Activated CD4-positive, CD25-positive, alpha-beta regulatory T cell treated with anti-CD3 and anti-CD28 coated beads, Interleukin-2, amount 50 U/mL, for 72 hours (primary cell): ENCODE measurements around the gene ITGA6.

ENCODE experiments used
- DNase-seq: peaks from one replicate; pipeline ENCODE4 v3.0.0; 2021

Gene ITGA6

DNA sequence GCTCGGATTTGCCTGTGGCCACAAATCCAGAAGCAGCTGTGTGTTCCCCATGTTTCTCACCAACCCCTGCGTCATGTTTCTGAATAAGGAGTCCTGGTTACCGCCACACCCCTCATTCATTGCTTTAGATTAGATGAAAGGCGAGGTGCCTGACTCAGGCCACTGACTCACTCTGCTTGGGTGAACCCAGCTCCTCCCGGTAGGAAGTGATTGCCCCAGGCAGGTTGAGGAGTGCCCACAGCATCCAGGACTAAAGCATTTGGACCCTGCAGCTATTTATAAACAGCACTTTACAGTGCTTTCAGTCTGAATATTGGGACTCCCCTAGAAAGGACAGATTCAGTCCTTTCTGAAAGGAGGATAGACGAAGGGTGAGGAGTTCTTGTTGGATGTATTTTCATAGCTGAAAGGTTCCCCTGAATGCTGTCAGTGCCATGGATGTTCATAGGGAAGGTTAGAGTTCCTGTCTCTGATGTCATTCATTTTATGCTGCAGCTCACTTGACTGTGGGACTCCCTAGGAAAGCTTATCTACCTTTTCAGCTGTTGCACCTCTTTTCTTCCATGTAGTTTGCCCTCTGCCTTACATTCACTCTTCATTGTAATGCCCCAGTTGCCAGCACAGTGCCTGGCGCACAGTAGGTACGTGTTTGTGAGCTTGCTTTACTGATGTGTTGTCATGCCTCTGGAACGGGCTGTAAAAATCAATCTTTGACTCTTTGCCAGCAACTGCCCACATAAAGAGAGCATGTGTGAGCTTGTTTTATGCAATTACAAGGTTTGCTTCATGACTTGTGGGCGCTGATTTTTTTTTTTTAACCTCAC is 14.9 kb downstream of the ITGA6 start:
- no peak for DNase-seq

DNA sequence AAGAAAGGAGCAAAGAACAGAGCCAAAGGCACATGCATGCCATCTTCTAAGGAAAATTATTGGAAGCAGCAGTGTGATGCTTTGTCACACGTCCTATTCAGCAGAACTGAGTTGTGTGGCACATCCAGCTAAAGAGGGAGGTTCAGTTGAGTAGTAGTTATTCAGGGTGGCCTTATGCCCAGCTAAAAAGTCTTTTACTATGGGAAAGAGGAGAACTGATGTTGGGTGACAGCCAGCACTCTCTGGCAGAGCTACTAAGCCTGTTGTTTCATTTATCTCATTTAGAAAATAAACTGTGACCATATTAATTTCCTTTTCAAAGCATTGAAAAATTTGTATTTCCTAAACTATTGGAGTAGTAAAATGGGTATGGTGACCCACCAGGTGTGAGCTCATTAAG is 18.5 kb downstream of the ITGA6 start:
- no peak for DNase-seq

DNA sequence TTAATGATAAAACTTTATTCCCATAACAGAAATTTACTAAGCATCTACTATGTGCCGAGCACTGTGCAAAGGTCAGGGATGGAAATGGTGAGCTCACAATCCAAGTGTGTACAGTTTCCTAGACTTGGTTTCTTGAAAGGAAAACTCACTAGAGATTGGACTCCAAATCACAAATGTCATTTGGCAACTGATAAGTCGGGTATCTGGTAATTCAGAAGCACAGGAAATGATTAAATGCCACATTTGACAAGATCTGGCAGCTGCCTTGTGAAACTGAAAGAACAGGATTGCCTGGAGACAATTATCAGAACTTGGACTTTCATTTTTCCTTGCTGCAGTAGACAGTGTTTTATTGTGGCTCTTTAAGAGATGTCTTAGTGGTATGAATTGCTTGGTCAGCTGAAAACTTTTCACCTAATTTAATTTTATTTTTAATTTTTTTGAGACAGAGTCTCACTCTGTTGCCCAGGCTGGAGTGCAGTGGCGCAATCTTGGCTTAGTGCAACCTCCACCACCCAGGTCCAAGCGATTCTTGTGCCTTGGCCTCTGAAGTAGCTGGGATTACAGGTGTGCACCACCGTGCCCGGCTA is 19.2 kb downstream of the ITGA6 start:
- DNase-seq, result no peak

DNA sequence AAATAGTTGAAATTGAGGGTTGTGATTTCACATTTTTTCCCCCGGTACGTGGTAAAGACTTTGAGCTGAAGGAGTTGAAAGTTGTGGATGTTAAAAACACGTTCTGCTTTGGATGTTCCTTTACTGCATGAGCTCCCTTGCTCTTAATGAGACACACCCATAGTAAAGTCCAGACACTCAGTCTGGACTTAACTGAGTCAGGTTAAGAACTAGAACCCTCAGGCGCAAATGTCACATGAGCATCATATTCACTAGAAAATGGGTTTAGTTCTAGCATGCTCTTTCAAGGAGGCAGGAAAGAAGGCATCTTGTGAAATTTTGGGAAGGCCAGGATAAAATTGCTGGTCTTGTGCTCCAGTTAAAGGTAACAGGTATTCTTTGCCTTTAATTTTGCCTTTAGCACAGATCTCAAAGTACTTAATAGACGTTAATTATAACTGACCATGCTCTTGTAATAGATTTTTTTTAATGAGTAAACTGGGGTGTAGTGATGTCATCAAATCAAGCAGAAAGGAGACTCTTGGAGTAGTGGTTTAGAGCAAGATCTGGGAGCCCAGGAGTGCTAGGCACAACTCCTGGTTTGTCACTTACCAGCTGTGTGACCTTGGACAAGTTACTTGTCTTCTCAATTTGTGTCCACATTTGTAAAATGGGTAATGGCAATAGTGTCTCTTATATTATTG is 20.6 kb downstream of the ITGA6 start:
- no peak for DNase-seq

DNA sequence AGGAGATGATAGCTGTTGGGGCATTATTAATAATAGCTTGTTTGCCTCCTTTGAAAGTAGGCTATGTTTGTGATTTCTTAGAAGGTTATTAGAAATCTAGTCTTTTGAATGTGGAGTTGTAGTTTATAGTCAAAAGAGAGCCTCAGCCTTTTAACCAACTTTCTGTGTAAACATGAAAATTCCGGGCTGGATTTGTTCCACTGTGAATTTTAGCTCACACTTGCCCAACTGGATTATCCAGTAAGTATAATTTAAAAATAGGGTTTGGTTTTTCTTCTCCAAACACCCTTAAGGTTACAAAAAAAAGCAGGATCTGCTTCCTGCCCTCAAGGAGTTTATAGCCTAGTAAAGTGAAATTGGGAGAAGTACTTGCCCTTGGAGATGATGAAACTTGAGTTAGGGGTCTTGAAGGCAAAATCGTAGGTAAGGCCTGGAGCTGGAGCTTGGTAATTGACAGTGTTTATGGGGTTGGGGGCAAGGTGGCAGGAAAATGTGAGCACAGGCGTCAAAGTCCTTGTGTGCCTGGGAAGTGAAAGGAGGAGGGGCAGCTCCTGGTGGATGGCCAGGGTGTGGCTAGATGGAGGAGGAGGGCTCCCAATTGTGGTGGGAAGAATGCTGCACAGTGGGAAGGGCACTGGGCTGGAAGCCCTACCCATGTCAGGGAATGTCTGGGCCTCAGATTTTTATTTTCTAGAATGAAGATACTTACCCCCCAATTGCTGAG is 21.3 kb downstream of the ITGA6 start:
- DNase-seq, result no peak

DNA sequence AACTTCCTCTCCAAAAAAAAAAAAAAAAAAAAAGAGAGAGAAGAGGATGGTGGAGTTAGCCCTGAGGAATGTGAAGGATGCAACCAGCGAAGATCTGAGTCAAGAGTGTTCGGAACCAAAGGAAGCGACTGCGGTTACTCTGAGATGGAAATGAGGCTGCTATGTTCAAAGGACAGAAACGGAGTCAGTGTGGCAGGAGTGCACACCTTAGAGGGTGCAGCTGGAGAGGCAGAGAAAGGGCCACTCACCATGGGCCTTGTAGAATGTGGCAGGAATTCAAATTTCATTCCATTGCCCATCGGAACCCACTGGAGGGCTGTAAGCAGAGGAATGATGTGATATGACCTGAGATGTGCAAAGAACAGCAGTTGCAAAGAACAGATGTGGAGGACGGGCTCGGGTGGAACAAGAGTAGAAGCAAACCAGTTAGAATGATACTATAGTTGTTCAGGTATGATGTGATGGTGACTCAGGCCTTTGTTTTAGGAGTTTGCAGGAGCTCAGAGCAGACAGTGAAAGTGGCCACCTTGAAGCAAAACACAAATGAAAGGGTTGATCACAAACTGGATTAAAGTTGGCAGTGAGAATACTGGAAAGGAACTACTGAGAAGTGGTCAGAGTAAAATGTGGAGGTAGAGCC is 22.6 kb downstream of the ITGA6 start:
- no peak for DNase-seq

DNA sequence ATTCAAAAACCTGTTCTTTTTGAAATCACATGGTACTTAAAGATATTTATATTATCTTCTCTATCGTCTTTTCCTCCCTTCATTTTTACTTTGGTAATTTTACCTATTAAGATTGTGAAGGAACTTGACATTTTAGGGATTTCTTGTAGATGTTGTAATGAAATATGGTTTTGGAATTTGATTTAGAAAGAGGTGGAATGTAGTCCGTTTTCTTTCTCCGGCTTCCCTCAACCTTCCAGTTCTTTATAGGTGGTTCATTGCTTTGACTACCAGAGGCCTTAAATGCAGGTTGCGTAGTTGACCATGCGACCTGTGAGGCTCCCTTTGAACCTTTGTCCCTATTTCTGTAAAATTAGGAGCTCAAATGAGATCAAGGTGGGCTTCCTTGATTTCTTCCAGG is 24.5 kb downstream of the ITGA6 start:
- DNase-seq, result no peak

DNA sequence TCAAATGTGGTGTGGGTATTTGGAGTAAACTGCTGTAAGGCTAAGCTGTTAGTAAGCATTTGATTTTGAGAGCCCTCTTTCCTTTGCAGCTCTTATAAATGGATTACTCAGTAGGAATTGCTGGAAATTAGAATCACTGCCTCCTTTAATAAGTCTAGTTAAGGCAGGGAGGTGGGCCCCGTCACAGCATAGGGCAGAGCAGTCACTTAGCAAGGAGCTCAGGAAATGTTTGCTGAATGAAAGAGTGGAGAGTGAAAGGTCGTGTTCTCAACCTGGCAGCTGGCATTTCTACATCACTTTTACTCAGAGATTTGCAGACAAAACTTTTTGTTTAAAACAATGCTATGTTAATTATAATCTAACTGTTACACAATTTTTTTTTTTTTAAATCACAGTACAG is 25.5 kb downstream of the ITGA6 start:
- DNase-seq, result no peak

DNA sequence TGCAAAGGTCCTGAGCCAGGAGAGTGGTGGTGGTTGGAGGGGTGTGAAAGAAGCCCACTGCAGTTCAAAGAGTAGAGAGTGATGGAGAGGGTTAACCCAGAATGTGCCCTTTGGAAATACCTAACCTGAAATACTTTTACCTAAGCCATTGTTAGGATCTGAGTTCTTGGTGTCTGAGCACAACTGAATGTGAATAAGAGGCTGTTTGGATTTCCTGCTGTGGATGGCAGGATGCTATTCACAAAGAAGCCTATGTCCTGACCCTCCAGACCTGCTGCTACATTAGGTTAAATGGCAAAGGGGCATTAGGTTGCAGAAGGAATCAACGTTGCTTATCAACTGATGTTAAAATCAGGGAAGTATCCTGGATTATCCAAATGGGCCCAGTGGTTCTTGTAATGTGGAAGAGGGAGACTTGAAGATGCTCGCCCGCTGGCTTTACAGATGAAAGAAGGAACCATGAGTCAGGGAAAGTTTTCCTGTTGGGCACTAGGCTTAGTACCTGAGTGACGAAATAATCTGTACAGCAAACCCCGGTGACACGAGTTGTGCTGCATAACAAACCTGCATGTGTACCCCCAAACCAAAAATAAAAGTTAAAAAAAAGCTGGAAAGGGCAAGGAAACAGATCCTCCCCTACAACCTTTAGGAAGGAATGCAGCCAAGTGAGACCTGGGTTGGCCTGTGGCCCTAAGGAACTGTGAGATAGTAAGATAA is 27.2 kb downstream of the ITGA6 start:
- DNase-seq, result no peak

DNA sequence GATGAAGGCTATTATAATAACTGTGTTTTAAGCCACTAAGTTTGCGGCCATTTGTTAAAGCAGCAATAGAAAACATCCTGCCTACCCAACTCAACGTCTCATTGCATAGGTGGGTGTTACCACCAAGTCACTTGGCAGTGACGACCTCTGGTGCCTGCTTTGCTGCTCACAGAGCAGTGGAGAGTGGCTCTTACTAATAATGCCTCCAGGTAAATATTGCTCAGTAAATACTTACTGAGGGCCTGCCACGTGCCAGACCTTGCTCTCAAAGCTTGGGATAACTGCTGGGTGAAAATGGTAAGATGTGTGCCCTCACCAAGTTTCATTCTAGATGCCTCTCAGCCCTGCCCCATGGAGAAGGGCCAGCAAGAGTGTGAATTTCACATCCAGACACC is 27.7 kb downstream of the ITGA6 start:
- no peak for DNase-seq

DNA sequence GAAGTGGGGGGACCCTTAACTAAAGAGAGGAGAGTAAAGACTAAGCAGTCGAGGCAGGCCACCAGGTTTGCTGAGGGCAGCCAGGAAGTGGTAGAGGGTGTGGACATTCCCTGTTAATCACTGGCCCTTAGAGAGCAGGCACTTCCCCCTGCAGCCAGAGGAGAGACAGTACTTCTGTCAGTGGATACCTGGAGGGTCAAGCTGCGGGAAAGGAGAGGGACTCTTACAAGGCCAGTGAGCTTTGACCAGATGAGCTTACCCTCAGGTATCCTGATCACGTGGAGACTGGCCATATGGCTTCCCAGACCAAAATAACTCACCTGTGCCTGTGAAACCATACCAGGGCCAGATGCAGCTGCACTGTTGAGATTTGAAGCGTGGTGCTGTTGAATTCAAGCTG is 28.6 kb downstream of the ITGA6 start:
- DNase-seq, result no peak

DNA sequence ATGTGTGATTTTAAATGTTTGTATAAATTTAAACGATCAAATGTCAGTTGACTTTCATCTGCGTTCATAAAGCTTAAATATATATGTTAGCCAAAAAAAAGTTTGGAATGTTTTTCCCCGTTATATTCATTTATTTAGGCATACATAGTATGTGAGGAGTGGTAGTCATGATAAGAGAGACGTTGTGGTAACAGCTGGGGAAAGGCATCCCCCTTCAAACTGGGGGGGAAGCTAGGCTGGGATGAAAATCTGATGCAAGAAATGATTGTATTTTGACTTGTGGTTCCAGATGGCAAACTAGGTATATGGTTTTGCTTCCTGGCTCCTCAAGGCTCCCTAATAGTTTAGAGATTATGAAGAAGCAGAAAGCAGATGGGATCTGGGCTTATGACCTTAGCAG is 30.1 kb downstream of the ITGA6 start:
- no peak for DNase-seq

DNA sequence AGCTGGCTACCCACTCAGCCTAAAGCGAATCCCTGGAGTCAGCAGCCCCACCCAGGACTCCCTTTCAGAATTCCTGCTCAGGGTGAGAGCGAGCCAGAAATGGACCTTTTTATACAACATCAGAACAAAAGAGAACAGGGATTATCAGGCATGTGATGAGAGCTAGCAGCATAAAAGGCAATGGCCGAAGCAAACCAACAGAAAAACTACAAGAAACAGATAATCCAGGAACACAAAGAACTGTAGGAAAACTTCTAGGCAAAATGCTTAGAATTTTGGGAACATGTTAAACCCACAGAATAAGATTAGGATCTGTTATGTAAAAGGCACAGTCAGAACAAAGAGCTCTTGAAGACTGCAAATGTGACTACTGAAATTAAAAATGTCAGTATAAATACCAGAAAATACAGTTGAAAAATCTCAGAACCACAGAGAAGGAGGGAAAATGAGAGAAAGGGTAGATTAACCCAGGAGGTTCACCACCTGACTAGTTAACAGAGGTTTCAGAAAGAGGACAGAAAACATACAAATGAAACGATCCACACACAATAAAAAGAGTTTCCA is 31.3 kb downstream of the ITGA6 start:
- no peak for DNase-seq

DNA sequence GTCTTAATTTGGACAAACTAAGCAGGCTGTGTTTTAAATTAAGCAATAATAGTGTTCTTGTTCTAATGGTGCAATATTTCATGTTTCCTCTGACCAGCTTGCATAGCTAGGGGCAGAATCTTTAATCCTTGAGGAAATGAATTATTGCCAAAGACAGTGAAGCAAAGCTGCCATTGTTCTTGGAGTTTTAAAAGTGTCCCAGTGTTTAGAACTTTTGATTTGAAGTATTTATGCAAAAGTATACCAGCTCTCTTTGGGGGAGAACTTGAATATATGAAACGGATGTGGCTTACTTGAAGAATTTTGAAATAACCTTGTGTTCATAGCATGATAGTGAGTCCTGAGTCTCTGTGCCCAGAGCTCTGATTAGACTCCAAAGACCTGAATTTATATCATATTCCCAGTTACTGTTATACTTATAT is 33.4 kb downstream of the ITGA6 start:
- DNase-seq, result no peak

DNA sequence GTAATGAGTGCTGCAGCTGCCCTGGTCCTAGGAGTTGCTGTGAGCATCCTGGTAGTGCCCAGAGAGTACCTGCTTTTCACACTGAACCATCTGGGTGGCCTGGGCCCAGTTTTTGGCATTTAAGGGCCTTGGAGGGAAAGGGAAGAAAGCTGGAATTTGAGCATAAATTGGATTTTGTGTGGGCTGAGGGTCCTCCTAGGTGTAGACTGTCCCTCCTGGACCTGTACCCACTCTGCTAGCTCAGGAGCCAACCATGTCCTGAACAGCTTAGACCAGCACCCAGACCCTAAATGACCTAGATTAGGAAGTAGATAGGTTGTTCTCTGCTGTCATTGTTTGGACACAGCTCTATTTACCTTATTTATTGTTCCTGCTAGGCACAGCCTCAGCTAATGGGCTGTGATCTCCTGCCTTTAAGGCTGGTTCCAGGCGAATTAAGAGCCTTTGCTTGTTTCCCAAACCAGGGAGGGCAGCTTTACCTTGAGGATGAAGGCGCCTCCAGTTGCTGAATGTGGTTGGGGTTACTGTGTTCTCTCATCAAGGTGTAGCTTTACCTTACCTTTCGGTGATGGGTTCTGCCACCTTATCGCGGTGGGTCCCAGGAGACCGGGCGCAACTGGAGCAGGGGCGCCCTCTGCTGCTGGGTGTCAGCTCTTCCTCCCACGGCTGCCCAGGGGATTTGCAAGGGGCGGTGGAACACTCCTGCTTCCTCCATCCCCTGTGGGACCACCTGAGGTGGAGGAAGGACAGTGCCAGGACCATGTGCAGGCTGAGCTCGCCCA is 34.4 kb downstream of the ITGA6 start:
- peak; percentile 80 for DNase-seq

DNA sequence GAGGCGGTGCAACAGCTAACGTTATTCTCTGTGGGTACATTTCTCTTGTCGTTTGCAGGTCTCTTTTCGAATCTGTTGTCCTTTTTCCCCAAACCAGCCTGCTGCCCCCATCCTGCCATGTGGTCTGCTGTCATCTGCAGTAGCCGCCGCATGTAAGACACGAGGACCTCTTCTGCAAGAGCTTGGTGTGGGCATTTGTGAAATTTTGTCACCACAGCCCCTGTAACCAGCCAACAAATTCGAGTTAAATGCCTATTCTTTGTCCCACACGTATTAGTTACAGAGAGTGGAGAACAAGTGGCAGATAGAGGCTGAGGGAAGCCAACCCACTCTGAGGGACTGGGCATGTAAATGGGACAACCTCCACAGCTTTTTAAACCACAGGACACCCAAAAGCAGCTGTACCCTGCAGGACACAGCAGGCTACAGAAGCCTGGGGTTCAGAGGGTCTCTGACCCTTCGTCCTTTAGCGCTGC is 35.0 kb downstream of the ITGA6 start:
- no peak for DNase-seq

DNA sequence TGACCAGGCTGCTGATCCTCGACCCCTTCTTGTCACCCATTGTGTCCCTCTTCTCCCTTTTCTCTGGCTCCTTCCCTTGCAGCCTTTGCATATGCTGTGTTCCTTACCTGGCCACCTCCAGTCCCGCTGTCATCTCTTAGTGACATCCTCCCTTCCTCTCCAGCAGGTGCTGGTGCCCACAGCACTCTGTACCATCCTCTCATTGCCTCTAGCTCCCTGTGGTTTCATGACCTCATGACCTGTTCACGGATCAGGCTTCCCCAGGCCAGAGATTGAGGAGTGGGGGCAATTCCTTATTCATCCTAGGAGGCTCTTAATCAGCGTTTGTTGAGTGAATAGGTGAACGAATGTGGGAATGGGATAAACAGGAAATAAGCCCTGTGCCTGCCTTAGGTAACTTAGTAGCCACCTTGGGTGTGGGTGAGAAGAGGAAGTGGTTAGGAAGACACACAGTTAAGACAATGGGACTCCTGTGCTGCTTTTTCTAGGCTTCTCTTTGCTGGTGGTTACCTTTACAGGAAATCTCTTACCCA is 35.5 kb downstream of the ITGA6 start:
- DNase-seq, result peak; percentile 34

DNA sequence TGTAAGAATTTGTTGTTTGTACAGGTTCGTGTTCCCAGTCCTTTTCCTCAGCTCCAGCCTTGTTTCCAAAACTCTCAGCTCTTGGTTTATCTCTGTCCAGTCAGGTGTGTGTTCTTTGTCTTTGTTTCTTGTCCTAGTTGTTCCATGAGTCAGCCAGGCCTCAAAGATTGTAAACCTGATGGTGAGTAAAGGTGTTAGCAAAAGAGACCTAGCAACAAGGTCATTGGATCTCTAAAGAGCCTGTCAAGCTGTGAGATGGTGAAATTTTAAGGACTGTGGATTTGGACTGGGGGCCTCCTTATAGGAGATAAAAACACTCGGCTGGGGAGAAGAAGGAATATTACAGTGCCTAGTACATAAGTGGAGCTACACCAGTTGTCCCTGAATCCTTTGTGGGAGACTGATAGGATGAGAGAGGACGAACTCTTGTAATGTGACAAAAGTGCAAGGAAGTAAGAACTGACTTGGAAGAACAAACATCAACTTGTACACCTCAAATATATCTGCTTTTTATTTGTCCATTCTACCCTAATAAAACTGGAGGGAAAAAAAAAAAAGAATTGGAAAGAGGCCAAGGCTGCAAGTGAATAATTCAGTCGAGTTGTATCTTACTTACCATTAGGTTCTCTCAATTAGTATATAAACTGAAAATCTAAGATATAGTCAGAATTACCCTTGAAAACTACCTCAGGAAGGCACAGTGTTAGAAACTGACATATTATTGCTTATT is 37.2 kb downstream of the ITGA6 start:
- no peak for DNase-seq

DNA sequence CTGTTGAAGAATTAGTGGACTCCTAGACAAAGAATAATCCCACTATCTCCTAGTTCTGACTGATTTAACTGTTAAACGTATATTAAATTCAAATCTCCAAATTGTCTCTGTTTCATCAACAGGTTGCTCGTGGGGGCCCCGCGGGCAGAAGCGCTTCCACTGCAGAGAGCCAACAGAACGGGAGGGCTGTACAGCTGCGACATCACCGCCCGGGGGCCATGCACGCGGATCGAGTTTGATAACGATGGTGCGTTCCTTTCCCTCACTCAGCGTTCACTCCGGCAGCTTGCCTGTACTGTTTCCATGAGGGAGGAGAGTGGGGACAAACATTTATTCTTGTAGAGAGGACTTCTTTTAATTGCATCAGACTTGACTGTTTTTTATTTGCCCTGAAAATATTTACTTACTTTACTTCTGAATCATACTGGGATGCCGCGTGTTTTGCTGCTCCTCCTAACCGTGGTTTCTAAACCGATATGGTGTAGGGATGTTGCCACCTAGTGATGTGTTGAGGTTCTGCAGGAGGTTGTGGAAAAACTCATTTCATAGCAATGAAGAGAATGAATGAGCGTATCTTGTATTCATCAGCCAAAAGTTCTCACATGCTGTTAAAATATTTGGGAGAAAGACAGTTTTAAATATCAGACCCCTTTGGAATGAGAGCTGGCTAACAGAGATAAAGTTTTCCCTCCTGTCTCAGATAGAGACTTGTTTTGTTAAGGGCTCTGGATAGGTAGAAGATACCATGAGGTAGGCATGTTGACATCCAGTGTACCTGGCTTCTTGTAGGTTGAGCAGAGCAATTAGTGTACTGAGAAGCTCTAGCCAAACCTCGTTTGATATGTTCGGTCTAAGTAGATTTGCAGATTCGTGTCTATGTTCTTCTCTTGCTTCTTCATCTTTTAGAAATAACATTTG is 38.3 kb downstream of the ITGA6 start:
- peak; percentile 57 for DNase-seq
